Measurements from ENCODE around the gene LCORL. TPM values are rescaled to one million over a fixed set of nuclear protein-coding genes. Genes with fewer than 3 reads are reported as not detected.
"Not testable (repeated sequence)": the region's sequence is repeated elsewhere in the genome, so short reads cannot be mapped to it uniquely, and the experiment has no call there.

LCORL gene
- total RNA-seq, 4 donors from 2014 or later, result 6.1 to 17.5 (median 8.2) TPM

DNA sequence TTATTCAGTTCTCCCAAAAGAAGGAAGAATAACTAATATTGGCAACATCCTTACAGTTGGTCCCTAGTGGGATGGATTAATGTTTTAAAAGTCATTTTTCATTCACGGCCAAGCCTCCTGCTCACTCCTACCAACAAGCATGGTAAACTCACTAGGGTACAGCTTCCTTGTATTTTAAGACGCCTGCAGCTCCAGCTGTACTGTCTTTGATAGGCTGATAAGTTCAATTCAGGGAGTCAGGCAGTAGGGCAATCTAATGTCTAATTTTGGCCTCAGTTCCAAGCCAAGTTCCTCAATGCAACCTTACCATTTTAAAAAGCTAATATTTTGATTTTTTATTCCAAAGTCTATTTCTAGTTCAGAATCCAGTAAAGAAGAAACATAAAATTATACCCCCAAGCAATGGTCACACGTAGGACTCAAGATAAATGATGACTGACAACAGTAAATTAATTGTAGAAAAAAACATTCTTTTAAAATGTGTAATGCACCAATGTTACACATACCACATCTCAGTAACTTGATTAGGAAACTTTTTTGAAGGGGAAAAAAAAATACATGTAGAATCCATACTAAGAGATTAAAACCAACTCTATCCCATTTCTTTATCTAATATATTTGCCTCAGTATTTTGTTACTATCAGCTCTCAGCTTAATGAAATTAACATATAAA is 9.3 kb downstream of the LCORL start:
- 66% methylated on average over 3 of the region's 3 CpGs for WGBS, 2 donors
- H3K27me3 ChIP-seq, result no peaks in the 10 kb centered on the region
- no peaks in the 10 kb centered on the region for H3K36me3 ChIP-seq
- intact Hi-C loops (cut with DNase I), result no loop called here
- H3K27ac ChIP-seq, result no peak overlapping the region
- TF ChIP-seq, protein P1, sequence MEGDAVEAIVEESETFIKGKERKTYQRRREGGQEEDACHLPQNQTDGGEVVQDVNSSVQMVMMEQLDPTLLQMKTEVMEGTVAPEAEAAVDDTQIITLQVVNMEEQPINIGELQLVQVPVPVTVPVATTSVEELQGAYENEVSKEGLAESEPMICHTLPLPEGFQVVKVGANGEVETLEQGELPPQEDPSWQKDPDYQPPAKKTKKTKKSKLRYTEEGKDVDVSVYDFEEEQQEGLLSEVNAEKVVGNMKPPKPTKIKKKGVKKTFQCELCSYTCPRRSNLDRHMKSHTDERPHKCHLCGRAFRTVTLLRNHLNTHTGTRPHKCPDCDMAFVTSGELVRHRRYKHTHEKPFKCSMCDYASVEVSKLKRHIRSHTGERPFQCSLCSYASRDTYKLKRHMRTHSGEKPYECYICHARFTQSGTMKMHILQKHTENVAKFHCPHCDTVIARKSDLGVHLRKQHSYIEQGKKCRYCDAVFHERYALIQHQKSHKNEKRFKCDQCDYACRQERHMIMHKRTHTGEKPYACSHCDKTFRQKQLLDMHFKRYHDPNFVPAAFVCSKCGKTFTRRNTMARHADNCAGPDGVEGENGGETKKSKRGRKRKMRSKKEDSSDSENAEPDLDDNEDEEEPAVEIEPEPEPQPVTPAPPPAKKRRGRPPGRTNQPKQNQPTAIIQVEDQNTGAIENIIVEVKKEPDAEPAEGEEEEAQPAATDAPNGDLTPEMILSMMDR (IDR thresholded peaks at IDR 0.05), result no peak
- TF ChIP-seq POLR2A (IDR thresholded peaks at IDR 0.05), result no peak
- H3K4me1 ChIP-seq, result peaks cover 0 to 12% (median 4%) of the 10 kb centered on the region in 3 donors
- no peak for DNase-seq
- H3K4me3 ChIP-seq, result no peak overlapping the region
- H3K9me3 ChIP-seq, result no peaks in the 10 kb centered on the region

DNA sequence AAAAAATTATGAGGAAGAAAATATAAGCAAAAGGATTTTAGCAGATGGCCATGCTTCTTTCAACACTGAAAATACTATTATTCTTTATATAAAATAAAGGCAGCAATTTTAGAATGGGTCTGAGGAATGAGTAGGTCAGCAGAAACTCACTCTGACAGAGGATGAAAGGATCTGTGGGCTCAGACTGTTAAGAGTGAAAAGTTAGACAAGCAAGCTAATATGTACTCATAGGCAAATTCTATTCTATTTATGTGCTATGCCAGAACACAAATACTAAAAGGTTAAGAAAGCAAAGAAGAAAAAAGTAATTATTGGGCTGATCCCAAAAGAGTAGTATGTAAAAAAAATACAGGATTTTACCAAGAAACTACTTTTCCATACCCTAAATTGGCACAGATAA is 13.9 kb downstream of the LCORL start:
- intact Hi-C loops (cut with DNase I), result no loop called here
- TF ChIP-seq POLR2A (IDR thresholded peaks at IDR 0.05), result no peak
- TF ChIP-seq, protein P1 (IDR thresholded peaks at IDR 0.05), result no peak
- H3K36me3 ChIP-seq, result peaks cover 0 to 8% (median 0%) of the 10 kb centered on the region in 3 donors
- no peak overlapping the region for H3K4me3 ChIP-seq
- H3K27me3 ChIP-seq, result no peaks in the 10 kb centered on the region
- peaks cover 0 to 12% (median 4%) of the 10 kb centered on the region in 3 donors for H3K4me1 ChIP-seq
- H3K27ac ChIP-seq, result no peak overlapping the region
- DNase-seq, result no peak
- H3K9me3 ChIP-seq, result peaks cover 0 to 3% (median 0%) of the 10 kb centered on the region in 3 donors

DNA sequence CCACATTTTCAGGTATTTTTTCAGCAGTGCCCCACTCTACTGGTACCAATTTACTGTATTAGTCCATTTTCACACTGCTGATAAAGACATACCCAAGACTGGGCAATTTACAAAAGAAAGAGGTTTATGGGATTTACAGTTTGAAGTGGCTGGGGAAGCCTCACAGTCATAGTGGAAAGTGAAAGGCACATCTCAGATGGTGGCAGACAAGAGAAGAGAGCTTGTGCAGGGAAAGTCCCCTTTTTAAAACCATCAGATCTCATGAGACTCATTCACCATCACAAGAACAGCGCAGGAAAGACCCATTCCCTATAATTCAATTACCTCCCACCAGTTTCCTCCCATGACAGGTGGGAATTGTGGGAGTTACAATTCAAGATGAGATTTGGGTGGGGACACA is 15.1 kb downstream of the LCORL start:
- intact Hi-C loops (cut with DNase I), result not testable (repeated sequence)

DNA sequence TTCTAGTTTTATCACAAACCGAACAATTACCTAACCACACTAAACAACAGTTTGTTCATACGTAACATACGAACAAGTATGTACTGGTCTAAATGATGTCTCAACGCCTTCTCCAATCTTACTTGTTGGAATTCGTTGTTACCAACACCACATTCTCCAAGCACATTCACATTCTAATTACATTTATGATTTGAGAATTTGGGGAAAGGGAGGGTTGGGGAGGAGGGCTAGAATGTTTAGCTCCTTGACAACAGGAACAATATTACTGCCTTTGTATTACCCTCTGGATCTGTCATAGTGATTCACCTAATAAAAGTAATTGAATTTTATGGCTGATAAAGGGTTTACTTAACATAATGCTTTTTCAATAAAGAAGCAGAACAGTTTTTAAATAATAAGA is 24.4 kb downstream of the LCORL start:
- WGBS, 2 donors, result 35 to 70% methylated on average over 5 of the region's 5 CpGs

More for the DNA sequence above, 15.1 kb downstream of the LCORL start:
- H3K4me3 ChIP-seq, H3K36me3 ChIP-seq, H3K4me1 ChIP-seq, DNase-seq, H3K27me3 ChIP-seq, H3K27ac ChIP-seq, H3K9me3 ChIP-seq: not testable (repeated sequence)
- 89 to 91% methylated on average over 1 of the region's 1 CpG for WGBS, 2 donors

DNA sequence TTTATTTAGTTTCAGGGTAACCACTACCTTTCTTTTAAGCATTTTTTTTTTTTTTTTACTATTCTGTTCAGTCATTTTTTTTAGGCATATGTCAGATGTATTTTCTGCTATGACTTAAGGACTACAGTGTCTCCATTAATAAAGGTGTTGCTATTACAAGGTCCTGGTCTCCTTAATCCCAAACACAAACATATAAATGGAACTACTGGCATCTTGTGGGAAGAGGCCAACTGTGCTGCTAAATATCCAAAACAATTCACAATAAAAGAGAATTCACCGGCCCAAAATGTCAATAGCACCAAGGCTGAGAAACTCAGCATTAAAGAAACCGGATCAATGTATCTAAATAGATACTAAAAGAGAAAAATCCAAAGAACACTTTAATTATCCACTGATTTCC is 26.4 kb downstream of the LCORL start:
- Histone ChIP-seq H3K36me3 (no peaks in the 10 kb centered on the region), H3K27ac (no peak overlapping the region), H3K4me1 (peaks cover 0 to 5% (median 0%) of the 10 kb centered on the region in 3 donors), H3K27me3 (no peaks in the 10 kb centered on the region), H3K9me3 (no peaks in the 10 kb centered on the region), H3K4me3 (no peak overlapping the region)
- no peak for DNase-seq
- intact Hi-C loops (cut with DNase I), result no loop called here
- TF ChIP-seq, protein P1 (IDR thresholded peaks at IDR 0.05), result no peak
- no peak for TF ChIP-seq POLR2A (IDR thresholded peaks at IDR 0.05)
- WGBS, 2 donors, result 61 to 90% methylated on average over 2 of the region's 2 CpGs

More for the DNA sequence above, 24.4 kb downstream of the LCORL start:
- intact Hi-C loops (cut with DNase I), result no loop called here
- H3K27ac ChIP-seq, result no peak overlapping the region
- H3K36me3 ChIP-seq, result no peaks in the 10 kb centered on the region
- no peak overlapping the region for H3K4me3 ChIP-seq
- no peaks in the 10 kb centered on the region for H3K9me3 ChIP-seq
- no peaks in the 10 kb centered on the region for H3K27me3 ChIP-seq
- no peak for DNase-seq
- peaks cover 0 to 5% (median 0%) of the 10 kb centered on the region in 3 donors for H3K4me1 ChIP-seq
- TF ChIP-seq, protein P1 (IDR thresholded peaks at IDR 0.05), result no peak
- no peak for TF ChIP-seq POLR2A (IDR thresholded peaks at IDR 0.05)

Measured in esophagus squamous epithelium (tissue), 5 donors.